AG04449 (cell line): Measurements from ENCODE around the gene LAMB4.
A peak's percentile ranks its signal among the peaks of the same experiment; 100 is the strongest.

Experiments used
- CTCF ChIA-PET: fragments of 350-600 bp; formaldehyde crosslinking; extraction: SDS; loops from one replicate; lab custom pipeline; 2021; ENCODE audit warnings: antibody characterized with exemption; lab: Yijun Ruan, JAX
- POLR2A ChIA-PET: fragments of 400-600, 350-600 bp; formaldehyde crosslinking; extraction: SDS; loops from one replicate; lab custom pipeline; 2020; ENCODE audit warnings: antibody characterized with exemption, inconsistent platforms; lab: Yijun Ruan, JAX
- DNase-seq: peaks from one replicate; pipeline ENCODE4 v3.0.0-alpha.2; 2010; ENCODE audit warnings: low read depth, low spot score
- H3K4me3 ChIP-seq: 2 replicates; pipeline ENCODE4 v1.5.1; 2011; ENCODE audit warnings: low read depth, mild to moderate bottlenecking, control low read depth, low read length
- CTCF ChIP-seq: IDR thresholded peaks from one replicate; pipeline ENCODE4 v1.5.1; 2011; ENCODE audit warnings: mild to moderate bottlenecking, moderate library complexity, low read length, control low read depth, inconsistent platforms; ENCODE audit not compliant: insufficient read depth; ENCODE audit errors: missing control alignments

LAMB4 gene

DNA sequence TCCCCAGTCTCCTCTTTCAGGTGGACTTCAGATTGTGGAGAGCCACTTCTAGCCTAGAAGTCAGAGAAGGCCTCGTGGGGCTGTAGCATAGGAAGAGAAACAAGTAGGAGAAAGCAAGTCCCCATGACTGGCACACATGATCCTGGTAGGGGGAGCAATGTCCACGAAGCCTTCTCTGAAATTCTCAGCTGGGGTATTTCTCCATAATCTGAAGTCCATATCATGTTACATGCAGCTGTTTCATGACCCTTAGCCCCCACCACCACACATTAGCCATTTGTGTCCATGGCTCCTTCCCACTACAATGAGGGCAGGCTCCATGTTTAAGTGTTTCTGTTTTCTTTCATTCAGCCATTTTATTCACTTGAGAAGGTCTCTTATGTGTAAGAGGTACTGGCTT lies 43.2 kb downstream of the LAMB4 start:
- no peak for TF ChIP-seq CTCF
- POLR2A ChIA-PET: no interaction called here
- H3K4me3 ChIP-seq: no peak overlapping the region
- CTCF ChIA-PET: no interaction called here
- DNase-seq: no peak

DNA sequence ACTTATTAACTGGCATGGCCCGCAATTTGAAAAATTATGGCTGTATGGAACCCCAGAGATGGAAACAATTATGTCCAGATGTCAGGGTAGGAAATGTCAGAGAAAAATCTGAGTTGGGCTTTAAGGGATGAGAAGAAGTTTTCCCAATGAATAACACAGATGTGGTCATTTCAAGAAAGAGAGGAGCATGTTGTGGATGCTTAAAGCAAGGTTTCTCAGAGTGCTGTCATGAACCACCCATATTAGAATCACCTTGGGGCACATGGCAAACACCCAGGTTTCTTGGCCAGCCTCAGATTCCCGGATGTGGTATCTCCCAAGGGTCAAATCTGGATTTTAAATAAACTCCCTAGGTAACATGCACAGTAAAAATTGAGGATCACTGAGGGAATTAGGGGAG lies 43.6 kb downstream of the LAMB4 start:
- CTCF ChIA-PET: no interaction called here
- POLR2A ChIA-PET: no interaction called here
- no peak for DNase-seq
- TF ChIP-seq CTCF: no peak
- H3K4me3 ChIP-seq: no peak overlapping the region

DNA sequence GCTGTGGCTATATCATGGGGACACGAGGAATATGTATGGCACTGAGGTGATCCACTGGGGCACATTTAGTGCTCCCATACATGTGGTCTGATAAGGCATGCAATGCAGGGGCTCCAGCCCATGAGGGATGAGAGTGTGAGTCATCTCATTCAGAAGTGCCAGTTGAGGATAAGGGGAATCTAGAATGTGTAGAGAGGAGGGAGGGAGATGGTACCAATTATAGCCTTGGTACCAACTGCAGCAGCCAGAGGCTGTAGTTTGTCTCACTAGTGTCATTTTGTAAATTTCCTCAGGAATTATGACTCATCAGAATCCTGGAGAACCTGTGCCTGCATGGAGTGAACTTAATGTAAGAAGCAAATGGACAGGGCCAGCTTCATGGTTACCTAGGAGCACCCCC lies 46.2 kb downstream of the LAMB4 start:
- no peak overlapping the region for H3K4me3 ChIP-seq
- DNase-seq: no peak
- no peak for TF ChIP-seq CTCF
- POLR2A ChIA-PET: no interaction called here
- CTCF ChIA-PET: no interaction called here

GRCh38 chr7:108079648-108080591 lies 50.2 kb downstream of the LAMB4 start:
- DNase-seq: peak; percentile 87
- CTCF ChIA-PET: interaction anchor here (0.6 to 1.9 kb wide), 2 partner anchors 66 to 76 kb away, joined by 3 to 6 read pairs; no protein-coding TSS in a partner anchor

GRCh38 chr7:108079276-108079647 lies 50.9 kb downstream of the LAMB4 start:
- no peak for DNase-seq
- ChIA-PET POLR2A (interaction anchor here (0.9 to 1.4 kb wide), 3 partner anchors 15 to 63 kb away, joined by 3 to 7 read pairs (median 5); no protein-coding TSS in a partner anchor), CTCF (interaction anchor here (1.9 kb wide), 1 partner anchor 67 kb away, joined by 6 read pairs; no protein-coding TSS in a partner anchor)
- TF ChIP-seq CTCF: no peak
- peak overlapping the region; percentile 29 for H3K4me3 ChIP-seq

More at GRCh38 chr7:108079648-108080591, 50.2 kb downstream of the LAMB4 start:
- POLR2A ChIA-PET: interaction anchor here (0.9 to 1.4 kb wide), 3 partner anchors 15 to 64 kb away, joined by 3 to 7 read pairs (median 5); no protein-coding TSS in a partner anchor
- TF ChIP-seq CTCF: no peak
- H3K4me3 ChIP-seq: peak overlapping the region; percentile 29

DNA sequence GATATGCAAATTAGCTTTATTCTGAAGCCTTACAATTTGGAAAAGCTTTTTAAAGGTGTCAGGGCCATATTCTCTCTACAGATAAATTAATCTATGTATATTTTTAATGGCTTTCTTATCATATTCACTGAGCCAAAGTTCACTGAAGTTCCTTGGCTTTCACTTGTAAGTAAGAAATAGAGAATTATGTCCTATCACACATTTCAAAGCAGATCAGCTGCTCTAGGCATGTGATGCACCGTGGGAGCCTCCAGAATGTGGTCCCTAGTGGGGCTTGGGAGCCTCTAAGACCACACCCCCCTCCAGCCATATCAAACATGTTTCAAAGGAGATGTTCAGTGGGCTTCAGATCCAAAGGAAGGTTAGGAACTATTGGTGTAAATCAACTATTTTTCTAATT lies 51.5 kb downstream of the LAMB4 start:
- no peak overlapping the region for H3K4me3 ChIP-seq
- CTCF ChIA-PET: interaction anchor here (1.9 kb wide), 1 partner anchor 67 kb away, joined by 6 read pairs; no protein-coding TSS in a partner anchor
- no peak for DNase-seq
- no peak for TF ChIP-seq CTCF
- POLR2A ChIA-PET: interaction anchor here (0.9 to 1.4 kb wide), 3 partner anchors 16 to 63 kb away, joined by 3 to 7 read pairs (median 5); no protein-coding TSS in a partner anchor
